ENCODE measurements around the gene MPND.

MPND gene

DNA sequence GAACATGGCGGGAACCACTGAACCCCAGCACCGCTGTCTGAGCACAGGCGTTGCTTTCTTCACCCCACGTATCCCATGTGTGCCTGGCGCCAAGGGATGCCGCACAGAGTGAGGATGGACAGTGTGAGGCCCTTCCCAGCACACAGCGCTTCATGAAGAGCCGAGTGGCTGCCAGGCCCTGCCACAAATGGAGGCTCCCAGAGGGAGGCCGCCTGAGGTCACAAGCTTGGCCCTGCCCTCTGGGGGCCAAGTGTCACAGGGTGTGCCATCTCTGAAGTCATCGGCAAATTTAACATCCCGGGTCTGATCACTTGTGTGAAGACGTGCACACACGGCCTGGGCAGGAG lies 24.4 kb downstream of the MPND start:
- DNase-seq, result no peak

- DNase-seq, result no peak
These were observed 24.9 kb downstream of the MPND start for GRCh38 chr19:4368128-4368820.

- peak; percentile 83 for DNase-seq
These were observed 25.9 kb downstream of the MPND start for GRCh38 chr19:4369109-4369887.

GRCh38 chr19:4369888-4370260 lies 26.5 kb downstream of the MPND start:
- DNase-seq, result peak; percentile 80

DNA sequence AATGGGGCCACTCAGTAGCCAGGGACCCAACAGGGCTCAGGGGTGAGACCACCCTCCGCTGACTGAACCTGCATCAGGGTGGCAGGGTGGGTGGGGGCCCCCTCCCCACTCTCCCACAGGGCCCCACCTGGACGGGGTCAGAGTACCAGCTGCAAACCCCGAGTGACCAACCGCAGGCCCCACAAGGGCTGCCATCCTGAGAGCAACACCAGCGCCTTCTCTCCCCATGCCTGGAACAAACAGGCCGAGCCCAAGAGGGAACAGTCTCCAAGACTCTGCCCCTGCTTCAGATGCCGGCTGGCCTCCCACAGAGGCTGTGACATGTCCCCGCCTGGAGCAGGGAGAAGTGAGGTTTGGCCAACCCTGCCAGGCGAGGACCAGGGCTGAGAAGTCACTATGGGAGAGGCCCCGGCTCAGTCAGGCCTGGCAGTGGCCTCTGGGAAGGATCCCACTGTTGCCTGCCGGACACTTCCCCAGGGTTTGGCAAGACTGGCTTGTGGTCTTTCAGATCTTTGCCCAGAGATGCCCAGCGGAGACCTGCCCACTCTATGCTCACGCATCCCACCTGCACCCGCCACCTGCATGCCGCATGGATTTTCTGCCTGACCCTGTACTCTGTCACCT lies 27.2 kb downstream of the MPND start:
- no peak for DNase-seq

- no peak for DNase-seq
These were observed 28.1 kb downstream of the MPND start for GRCh38 chr19:4371247-4372164.

- DNase-seq, result no peak
These were observed 29.0 kb downstream of the MPND start for GRCh38 chr19:4372165-4373012.

DNA sequence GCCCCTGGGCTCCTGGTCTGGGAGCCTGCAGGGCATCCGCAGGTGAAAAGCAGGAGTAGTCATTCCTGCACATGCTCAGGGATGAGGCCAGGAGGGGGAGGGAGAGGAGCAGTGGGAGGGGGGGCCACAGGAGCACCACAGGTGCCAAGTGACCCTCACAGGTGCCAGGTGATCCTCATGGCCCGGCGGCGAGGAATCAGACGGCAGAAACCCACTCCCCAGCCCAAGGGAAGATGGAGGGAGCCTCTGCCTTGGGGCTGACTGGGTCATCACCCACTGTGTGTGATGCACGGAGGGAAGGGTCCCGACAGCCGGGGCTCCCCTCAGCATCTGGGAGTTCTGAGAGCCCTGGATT lies 29.6 kb downstream of the MPND start:
- no peak for DNase-seq

- DNase-seq, result no peak
These were observed 30.5 kb downstream of the MPND start for GRCh38 chr19:4373601-4374497.

GRCh38 chr19:4374498-4375163 lies 31.3 kb downstream of the MPND start:
- no peak for DNase-seq

GRCh38 chr19:4375164-4376027 lies 32.0 kb downstream of the MPND start:
- DNase-seq, result no peak

DNA sequence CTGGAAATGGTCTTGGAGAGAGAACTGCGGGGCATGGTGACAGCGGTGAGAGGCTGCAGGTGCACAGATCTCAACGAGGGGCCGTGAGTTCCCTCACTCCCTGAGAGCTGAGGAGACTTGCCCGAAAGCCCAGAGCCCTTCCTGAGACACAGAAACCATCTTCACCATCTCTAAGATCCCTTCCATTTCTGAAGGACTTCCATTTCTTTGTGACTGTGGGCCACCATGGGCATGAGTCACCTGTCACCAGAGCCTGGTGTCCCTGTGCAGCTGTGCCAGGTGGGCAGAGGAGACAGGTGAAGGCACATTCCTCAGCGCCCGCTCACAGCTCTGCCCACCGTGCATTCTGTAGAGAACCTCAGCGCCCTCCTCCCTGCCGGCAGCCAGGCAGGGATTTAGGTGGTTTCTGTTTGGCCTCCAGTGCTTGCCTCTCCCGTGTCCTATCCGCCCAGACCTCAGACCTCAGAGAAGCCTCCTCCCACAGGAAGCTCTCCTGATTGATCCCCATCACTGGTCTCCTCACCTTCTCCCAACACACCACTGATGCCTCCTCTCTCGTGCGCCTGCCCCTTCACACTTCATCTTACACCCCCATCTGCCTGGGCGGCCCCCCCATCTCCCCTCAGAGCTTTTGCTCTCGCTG lies 32.8 kb downstream of the MPND start:
- DNase-seq, result no peak

DNA sequence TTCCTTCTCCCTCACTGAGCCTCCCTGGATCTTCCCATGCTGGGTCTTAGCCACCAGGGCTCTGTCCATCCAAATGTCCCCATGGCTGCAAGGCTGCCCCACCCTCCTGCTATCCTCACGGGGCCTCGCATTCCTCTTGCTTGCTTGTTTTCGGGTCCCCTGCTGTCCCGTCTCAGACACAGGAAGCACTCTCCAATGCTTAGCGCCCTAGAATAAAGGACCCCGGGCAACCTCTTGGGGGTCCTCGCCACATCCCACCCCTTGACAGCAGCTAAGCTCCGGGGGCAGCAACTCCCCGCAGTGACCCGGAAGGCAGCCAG lies 33.3 kb downstream of the MPND start:
- DNase-seq, result no peak

DNA sequence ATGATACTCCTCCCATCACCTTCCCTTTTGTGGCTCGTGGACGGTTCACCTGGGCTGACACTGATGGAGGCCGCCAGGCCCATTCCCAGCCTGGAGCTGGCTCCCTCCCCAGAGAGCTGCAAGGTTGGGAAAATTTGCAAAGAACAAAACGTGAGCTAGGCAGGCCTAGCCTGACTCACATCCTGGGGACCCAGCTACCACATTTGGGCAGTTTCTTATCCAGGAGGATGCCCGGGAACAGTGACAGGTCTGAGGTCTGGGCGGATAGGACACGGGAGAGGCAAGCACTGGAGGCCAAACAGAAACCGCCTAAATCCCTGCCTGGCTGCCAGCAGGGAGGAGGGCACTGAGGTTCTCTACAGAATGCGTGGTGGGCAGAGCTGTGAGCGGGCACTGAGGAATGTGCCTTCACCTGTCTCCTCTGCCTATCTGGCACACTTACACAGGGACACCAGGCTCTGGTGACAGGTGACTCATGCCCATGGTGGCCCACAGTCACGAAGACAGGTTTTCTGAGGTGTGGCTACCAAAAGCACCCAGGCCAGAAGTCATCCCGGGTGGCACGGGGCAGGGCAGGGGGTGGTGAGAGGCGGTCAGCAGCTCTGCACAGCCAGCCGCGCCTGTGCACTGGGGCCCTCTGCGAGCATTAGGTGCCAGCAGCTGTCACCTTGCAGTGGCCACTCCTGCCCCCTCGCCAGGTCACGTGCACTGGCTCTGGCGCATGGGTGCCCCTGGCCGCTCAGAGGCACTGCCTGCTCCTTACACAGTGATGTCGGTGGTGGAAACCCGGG lies 33.8 kb downstream of the MPND start:
- no peak for DNase-seq

DNA sequence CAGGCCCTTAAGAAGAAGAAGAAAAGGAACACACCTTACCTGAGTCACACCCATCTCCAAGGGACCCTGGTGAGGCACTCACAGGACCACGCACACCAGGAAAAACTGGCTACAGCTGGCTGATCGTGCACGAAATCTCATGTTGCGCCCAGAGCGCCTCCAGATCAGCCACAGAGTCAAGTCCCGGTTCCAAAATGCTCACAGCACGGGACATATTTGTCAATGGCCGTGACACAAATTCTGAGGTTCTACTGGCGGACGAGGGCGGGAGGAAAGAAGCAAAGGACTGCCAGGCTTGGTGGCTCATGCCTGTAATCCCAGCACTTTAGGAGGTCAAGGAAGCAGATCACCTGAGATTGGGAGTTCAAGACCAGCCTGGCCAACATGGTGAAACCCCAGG lies 35.5 kb downstream of the MPND start:
- no peak for DNase-seq

GRCh38 chr19:4379383-4380253 lies 36.3 kb downstream of the MPND start:
- DNase-seq, result peak; percentile 20

GRCh38 chr19:4380254-4380727 lies 36.9 kb downstream of the MPND start:
- DNase-seq, result peak; percentile 63
